ENCODE data around the gene TRHDE.

The TRHDE gene

DNA sequence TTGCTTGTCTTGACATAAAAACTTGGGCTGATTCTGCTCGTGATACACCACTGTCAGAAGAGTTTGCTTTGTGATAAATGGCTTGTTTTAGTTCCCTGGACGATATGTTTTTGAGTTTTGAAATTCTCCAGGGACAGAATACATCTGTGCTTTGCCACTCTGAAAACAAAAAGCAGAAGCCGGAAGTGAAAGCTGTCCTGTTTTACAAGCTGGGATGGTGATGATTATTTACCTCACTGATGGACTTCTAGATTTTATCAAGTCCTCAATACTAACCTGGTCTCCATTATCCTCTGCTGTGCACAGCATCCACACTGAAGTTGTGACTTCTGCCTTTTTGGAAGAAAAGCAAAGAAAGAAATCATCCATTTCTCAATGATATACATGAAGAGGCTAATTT, 251.6 kb downstream of the TRHDE start:
- Histone ChIP-seq H3K4me3 (replicated peaks; ENCODE audit: insufficient read depth, low read length) (no peak overlapping the region), H3K27ac (replicated peaks) (no peak overlapping the region), H3K27me3 (ENCODE audit: insufficient read depth, poor library complexity, severe bottlenecking) (no peaks in the 10 kb centered on the region)
- TF ChIP-seq POLR2AphosphoS5 (IDR thresholded peaks at IDR 0.05; ENCODE audit: low read depth): no peak
- TF ChIP-seq, protein P1, sequence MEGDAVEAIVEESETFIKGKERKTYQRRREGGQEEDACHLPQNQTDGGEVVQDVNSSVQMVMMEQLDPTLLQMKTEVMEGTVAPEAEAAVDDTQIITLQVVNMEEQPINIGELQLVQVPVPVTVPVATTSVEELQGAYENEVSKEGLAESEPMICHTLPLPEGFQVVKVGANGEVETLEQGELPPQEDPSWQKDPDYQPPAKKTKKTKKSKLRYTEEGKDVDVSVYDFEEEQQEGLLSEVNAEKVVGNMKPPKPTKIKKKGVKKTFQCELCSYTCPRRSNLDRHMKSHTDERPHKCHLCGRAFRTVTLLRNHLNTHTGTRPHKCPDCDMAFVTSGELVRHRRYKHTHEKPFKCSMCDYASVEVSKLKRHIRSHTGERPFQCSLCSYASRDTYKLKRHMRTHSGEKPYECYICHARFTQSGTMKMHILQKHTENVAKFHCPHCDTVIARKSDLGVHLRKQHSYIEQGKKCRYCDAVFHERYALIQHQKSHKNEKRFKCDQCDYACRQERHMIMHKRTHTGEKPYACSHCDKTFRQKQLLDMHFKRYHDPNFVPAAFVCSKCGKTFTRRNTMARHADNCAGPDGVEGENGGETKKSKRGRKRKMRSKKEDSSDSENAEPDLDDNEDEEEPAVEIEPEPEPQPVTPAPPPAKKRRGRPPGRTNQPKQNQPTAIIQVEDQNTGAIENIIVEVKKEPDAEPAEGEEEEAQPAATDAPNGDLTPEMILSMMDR (IDR thresholded peaks at IDR 0.05; ENCODE audit: insufficient read depth, low read length): no peak
- TF ChIP-seq GABPA (IDR thresholded peaks at IDR 0.05; ENCODE audit: low read depth): no peak
- TF ChIP-seq, protein P2, sequence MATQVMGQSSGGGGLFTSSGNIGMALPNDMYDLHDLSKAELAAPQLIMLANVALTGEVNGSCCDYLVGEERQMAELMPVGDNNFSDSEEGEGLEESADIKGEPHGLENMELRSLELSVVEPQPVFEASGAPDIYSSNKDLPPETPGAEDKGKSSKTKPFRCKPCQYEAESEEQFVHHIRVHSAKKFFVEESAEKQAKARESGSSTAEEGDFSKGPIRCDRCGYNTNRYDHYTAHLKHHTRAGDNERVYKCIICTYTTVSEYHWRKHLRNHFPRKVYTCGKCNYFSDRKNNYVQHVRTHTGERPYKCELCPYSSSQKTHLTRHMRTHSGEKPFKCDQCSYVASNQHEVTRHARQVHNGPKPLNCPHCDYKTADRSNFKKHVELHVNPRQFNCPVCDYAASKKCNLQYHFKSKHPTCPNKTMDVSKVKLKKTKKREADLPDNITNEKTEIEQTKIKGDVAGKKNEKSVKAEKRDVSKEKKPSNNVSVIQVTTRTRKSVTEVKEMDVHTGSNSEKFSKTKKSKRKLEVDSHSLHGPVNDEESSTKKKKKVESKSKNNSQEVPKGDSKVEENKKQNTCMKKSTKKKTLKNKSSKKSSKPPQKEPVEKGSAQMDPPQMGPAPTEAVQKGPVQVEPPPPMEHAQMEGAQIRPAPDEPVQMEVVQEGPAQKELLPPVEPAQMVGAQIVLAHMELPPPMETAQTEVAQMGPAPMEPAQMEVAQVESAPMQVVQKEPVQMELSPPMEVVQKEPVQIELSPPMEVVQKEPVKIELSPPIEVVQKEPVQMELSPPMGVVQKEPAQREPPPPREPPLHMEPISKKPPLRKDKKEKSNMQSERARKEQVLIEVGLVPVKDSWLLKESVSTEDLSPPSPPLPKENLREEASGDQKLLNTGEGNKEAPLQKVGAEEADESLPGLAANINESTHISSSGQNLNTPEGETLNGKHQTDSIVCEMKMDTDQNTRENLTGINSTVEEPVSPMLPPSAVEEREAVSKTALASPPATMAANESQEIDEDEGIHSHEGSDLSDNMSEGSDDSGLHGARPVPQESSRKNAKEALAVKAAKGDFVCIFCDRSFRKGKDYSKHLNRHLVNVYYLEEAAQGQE (IDR thresholded peaks at IDR 0.05; ENCODE audit: insufficient replicate concordance, low read depth): no peak
- no peak for TF ChIP-seq SPI1 (IDR thresholded peaks at IDR 0.05; ENCODE audit: borderline replicate concordance, low read depth)
- DNase-seq (ENCODE audit: low read depth in 1 of 2, low spot score in 1 of 2): no peak

DNA sequence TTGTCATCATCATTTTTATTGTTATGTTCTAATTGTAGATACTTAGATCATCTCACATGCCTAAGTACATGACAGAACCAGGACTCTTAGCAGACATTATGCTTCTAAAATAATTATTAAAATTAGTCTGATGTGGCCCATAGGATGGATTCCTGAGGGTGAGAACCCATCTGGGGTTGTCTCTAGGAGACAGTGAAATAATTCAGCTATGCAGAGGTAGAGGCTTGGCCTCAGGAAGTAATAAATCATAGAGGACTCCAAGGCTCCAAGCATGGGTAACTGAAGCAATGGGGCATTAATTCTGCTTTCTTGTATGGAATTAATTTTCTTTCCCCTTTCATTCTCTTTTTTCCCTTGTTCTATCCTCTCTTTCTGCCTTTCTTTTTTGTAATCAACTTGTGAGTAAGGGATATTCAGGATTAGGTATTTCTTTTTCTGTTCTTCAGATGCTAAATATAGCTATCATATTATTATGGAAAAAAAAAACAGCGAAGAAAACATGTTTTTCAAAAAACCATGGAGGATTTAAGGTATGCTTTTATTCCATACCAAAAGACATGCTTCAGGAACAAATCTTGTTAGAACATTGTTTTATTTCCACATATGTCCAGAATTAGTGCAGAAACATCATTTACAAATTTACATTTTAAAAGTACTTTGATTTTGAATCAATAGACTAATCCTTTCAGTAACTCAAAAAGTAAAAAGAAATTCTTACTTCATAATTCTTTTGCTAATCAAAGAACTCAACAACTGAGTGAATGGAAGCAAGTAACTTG, 263.2 kb downstream of the TRHDE start:
- no peaks in the 10 kb centered on the region for H3K27me3 ChIP-seq (ENCODE audit: insufficient read depth, poor library complexity, severe bottlenecking)
- H3K4me3 ChIP-seq (replicated peaks; ENCODE audit: insufficient read depth, low read length): no peak overlapping the region
- DNase-seq (ENCODE audit: low read depth in 1 of 2, low spot score in 1 of 2): no peak
- TF ChIP-seq POLR2AphosphoS5 (IDR thresholded peaks at IDR 0.05; ENCODE audit: low read depth) (no peak), SPI1 (IDR thresholded peaks at IDR 0.05; ENCODE audit: borderline replicate concordance, low read depth) (no peak), GABPA (IDR thresholded peaks at IDR 0.05; ENCODE audit: low read depth) (no peak)
- TF ChIP-seq, protein P1 (IDR thresholded peaks at IDR 0.05; ENCODE audit: insufficient read depth, low read length): no peak
- TF ChIP-seq, protein P2 (IDR thresholded peaks at IDR 0.05; ENCODE audit: insufficient replicate concordance, low read depth): no peak
- no peak overlapping the region for H3K27ac ChIP-seq (replicated peaks)

DNA sequence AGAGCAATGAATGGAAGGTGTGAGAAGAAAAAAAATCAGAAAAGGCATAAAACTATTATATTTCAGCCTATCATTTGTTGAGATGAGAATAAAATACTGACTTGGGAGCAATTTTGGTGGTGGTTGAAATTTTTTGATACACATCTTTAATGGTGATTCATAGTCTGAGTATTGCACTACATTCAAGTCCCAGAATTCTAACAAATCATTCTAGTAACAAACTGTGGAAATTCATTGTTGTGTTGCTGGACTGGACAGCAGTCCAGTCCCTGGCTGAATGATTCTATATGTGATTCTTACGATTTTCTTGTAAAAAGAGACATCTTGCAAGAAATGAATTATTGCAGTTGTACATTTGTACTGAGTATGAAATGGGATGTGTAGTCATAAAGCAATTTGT, 268.6 kb downstream of the TRHDE start:
- TF ChIP-seq SPI1 (IDR thresholded peaks at IDR 0.05; ENCODE audit: borderline replicate concordance, low read depth): no peak
- TF ChIP-seq, protein P1 (IDR thresholded peaks at IDR 0.05; ENCODE audit: insufficient read depth, low read length): no peak
- no peak for TF ChIP-seq POLR2AphosphoS5 (IDR thresholded peaks at IDR 0.05; ENCODE audit: low read depth)
- H3K4me3 ChIP-seq (replicated peaks; ENCODE audit: insufficient read depth, low read length): no peak overlapping the region
- DNase-seq (ENCODE audit: low read depth in 1 of 2, low spot score in 1 of 2): no peak
- H3K27me3 ChIP-seq (ENCODE audit: insufficient read depth, poor library complexity, severe bottlenecking): no peaks in the 10 kb centered on the region
- no peak overlapping the region for H3K27ac ChIP-seq (replicated peaks)

Data from HL-60 (cell line).